GM19395 (cell line): Measurements from ENCODE around the gene MNT.

Experiments
- ATAC-seq: cut with Tn5 transposase; IDR thresholded peaks from one replicate; pipeline ENCODE4 v1.9.1; 2021; ENCODE audit warnings: mild to moderate bottlenecking, moderate library complexity; ENCODE audit not compliant: unreplicated experiment

MNT gene

DNA sequence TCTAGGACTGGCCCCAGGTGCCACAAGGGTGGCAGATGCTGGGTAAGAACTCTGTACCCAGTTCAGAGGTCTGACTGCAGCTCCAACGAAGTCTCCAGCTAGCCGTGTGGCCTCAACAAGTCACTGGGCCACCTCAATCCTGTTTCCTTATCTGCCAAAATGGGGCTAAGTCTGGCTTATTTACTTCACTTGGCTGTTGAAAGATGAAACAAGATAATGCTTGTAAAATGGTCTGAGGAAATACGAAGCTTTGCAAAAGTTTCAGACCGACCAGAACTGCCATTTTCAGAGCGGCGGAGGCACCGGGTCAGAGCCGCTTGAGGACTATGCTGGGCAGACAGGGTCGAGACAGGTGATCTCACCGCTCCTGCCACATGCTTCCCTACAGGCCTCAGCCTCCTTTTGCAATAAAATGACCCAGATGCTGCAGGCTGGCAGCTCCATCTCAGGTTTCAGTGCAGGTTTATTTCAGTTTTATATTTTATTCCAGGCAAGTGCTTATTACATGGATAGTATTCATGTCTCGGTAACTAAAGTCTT lies 17.2 kb downstream of the MNT start:
- ATAC-seq: no peak

DNA sequence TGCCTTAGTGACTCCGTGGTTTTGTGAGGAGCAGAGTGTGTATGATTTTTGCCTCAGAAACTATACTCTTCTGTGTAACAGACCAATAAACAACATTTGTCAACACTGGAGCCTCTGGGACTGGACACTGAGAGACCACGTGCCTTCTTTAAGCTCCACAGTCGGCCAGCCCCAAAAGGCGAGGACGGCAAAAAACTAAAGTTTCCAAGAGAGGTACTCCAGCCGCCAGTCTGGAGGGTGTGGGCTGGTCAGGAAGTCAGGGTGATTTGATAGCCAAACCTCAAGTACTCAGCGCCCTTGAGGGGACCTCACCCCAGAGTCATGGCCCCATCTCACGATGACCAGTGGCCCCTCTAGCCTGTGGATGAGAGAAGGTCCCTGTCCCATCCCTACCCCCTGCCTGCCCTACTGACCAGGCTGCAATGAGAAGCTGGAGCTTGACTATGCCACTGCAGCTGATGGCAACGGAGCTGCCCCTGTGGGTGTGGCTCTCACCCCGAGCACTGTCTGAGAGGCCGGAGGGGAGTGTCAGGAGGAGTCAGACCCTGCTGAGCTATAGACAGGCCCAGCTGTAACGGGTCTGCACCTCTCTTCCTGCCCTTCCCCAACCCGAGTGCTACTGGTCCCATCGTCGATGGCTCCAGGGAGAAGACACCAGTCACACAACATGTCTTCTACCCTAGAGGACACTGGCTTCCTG lies 19.8 kb downstream of the MNT start:
- no peak for ATAC-seq

DNA sequence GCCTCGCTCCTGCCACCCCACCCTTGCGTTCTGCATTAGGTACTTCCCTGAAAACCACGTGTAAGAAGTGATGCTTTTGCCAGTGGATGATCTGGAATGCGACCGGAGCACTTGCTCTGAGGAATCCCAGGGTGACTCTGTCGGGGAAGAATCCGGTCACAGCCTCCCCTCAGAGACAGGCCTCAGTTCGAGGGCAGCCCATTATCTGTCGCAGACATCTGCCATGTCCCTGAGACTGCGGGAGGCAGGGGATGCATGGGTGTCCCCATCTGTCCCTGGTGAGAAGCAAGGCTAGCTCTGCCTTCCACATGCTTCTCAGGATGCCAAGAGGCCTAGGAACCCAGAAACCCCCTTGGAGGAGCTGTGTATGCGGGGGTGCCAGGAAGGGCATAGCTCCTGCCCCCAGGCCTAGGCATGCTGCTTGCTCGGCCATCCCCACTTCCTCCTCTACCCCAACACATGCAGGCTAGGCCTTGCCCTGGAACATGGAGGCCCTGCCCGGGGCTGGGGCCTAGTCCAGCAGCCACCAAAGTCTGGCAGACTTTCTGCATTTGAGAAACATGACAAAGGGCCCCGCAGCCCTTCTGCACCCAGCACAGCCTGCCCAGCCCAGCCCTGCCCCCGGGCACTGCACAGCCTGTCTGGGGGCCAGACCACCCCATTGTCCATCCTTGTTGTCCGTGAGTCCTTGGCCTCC lies 20.5 kb downstream of the MNT start:
- ATAC-seq: no peak

DNA sequence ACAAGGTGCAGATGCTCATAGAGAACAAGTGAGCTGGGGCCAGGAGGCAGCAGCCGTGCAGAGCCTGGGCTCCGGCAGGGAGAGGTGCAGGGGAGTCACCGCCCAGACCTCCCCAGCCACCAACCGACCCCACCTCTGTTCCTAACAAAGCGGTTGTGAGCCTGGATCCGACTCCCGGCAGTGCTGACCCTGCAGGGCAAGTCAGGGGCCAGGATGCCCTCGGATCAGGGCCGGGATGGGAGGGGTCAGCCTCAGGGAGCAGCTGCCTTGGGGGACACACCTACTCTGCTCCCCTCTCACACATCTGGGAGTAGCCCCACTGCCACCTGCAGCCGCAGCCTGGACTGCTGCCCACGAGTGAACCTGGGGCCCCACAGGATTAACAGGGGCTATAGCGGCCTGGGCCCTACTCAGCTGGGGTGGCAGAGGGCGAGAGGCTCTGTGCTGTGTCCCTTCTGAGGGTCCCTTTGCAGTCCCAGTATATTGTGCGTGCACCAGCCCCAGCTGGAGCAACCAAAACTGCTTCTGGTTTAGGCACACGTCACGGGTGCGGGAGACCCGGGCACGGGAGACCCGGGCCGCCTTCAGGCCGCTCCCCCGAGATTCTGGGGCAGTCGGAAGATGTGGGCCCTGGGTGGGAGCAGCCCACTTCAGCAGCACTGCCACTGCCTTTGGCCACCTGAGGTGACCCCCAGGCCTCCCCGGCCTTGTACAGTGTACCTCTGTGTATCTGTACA lies 21.2 kb downstream of the MNT start:
- no peak for ATAC-seq

- no peak for ATAC-seq
These were observed 22.0 kb downstream of the MNT start for GRCh38 chr17:2378905-2379304.

DNA sequence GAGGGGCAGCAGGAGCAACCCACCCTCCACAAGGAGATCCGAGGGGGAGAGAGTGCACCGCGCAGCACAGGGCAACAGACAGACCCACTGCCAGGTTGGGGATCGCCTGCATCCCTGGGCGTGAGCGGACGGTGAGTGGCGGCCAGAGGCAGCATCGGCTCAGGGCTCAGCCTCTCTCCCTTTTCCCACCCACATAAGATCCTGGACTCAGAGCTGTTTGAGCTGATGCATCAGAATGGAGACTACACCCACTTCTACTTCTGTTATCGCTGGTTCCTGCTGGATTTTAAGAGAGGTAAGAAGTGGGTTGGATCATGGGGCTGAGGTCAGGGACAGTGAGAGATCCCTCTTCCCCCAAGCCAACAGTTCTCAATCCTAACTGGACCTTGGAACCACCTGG lies 23.2 kb downstream of the MNT start:
- ATAC-seq: no peak

DNA sequence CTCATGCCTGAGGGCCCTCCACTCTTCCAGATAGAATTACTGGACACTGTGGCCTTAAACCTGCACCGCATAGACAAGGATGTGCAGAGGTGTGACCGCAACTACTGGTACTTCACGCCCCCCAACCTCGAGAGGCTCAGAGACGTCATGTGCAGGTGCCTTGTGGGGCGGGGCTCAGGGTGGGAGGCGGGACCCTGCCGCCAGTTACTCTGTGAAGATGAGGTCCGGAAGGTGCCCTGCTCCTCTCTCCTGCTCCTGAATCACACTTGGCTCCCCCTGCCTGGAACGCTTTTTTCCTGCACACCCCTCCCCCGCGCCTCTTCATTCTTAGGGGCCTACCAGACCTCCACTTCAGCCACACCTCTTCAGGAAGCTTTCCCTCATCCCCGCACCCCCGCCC lies 24.8 kb downstream of the MNT start:
- ATAC-seq: no peak

- ATAC-seq: no peak
These were observed 25.5 kb downstream of the MNT start for GRCh38 chr17:2375406-2375805.

DNA sequence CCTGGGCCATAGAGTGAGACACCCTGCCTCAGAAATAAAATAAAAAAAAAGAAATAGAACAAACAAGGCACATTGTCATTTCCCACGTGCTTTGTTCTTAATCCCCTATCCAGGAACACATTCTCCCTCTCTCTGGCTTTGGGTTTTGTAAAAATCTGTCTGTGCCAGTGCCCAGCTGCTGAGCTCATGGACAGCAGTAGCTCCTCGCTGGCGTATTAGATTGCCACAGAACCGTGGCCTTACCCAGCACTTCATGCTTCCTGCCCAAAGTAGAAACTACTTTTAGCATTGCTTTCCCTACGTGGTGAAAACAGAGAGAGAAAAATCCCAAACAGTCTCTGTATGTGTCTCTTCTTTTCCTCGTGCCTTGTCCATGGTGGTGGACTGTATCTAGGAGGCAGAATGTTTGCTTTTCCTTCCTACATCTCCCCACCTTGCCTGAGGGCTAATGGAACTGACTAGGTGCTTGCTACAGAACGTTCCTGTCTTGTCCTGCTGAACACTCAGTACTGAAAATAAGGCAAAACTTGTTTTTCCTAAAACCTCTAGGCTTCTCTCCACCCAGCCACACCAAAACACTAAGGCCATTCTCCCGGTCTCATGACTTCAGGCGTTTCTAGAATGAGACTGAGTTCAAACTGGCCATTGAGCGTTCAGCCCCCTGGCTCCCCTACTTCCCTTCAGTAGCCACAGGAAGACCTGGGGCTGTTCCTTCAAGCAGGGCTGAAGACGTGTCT lies 26.1 kb downstream of the MNT start:
- no peak for ATAC-seq

- ATAC-seq: no peak
These were observed 27.7 kb downstream of the MNT start for GRCh38 chr17:2373179-2373578.

DNA sequence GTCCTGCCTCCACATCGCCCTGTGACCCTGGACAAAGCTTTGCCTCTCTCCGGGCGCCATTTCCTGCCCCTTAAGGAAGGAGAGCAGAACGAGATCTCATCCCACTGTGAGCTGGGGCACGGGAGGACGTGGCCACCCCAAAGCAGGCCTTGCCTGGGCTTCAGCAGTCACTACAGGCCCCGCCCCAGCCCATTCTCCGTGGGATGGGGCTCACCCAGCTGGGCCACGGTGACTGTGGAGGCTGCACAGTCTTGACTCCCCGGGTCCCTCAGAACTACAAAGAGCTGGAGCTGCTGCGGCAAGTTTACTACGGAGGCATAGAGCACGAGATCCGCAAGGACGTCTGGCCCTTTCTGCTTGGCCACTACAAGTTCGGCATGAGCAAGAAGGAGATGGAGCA lies 28.2 kb downstream of the MNT start:
- no peak for ATAC-seq

DNA sequence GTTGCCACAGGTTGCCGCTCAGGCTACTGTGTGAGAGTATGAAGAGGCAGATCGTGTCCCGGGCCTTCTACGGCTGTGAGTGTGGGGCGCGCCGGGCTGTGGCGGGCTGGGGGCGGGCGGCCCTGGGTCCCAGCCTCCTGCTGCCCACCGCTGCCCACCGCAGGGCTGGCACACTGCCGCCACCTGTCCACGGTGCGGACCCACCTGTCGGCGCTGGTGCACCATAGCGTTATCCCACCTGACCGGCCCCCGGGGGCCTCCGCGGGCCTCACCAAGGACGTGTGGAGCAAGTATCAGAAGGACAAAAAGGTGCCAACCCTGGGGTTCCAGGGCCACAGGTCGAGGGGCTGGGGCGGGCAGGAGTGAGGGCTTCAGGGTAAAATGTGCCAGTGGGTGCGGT lies 28.7 kb downstream of the MNT start:
- no peak for ATAC-seq

DNA sequence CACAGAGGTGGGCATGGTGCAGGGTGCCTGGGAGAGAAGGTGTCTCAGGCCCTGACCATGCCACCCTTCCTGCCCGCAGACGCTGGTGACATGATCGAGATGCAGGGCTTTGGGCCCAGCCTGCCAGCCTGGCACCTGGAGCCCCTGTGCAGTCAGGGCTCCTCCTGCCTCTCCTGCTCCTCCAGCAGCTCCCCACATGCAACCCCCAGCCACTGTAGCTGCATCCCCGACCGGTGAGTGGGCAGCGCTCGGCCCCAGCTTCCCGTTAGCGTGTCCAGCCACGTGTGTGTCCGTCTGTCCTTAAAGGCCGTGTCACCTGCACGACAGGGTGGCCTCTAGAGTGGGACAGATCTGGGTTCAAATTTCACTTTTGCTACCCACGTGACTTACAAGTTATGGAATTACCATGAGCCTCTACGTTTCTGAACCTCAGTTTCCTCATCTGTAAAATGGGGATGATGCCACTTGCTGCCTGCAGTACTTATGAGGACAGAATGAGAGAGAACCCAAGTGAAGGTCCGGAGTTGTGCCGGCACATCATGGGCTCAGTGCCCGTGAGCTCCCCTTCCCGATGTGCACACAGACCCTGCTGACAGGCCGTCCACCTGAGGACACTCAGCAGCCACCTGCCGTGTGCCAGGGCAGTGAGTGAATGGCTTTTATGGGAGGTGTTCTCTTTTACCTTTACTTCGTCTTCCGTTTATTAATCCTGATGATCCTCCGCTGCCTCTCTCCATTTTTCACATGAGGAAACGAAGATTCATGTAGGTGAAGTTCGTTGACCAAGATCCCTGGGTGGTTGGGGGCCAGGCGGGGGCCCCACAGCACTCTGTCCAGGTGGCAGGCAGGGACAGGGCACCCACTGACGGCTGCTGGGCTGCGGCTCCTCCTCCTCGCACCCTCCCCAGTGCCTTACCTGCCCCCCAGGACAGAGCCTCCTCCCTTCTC lies 29.4 kb downstream of the MNT start:
- ATAC-seq: no peak

DNA sequence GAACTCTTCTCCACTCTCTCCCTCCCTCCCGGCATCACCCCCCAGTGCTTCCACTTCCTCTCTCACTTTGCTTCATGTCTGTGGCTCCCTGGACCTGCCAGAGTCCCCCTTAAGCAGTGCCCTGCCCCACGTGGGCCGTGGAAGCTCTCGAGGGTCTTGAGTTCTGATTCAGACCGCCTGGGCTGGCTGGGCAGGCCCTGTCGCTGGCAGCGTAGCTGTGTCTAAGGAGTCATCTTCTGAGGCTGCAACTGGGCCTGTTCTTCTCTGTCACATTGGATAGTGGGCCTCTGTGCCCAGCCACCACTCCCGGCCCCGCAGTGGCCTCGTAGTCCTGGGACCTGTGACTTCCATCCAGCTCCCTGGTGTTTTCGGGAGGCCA lies 30.7 kb downstream of the MNT start:
- ATAC-seq: no peak

- no peak for ATAC-seq
These were observed 31.2 kb downstream of the MNT start for GRCh38 chr17:2369551-2370210.

GRCh38 chr17:2369039-2369438 lies 31.8 kb downstream of the MNT start:
- no peak for ATAC-seq

DNA sequence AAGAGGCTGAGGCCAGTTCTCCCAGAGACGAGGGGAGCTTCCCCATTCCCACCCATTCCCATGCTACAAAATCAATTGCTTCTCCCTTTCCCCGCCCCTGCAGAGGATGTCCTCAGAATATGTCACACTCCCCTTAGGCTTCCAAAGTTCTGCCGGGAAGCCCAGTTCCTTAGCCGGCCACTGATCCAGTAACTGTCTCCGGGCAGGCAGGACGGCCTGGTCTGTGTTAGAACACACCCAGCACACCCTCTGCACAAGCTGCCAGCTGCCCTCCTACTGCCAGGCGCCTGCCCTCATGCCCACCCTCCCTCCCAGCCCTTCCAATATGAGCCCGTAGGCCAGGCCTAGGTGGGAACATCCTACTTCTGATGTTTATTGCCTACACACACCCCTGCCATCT lies 32.5 kb downstream of the MNT start:
- no peak for ATAC-seq

DNA sequence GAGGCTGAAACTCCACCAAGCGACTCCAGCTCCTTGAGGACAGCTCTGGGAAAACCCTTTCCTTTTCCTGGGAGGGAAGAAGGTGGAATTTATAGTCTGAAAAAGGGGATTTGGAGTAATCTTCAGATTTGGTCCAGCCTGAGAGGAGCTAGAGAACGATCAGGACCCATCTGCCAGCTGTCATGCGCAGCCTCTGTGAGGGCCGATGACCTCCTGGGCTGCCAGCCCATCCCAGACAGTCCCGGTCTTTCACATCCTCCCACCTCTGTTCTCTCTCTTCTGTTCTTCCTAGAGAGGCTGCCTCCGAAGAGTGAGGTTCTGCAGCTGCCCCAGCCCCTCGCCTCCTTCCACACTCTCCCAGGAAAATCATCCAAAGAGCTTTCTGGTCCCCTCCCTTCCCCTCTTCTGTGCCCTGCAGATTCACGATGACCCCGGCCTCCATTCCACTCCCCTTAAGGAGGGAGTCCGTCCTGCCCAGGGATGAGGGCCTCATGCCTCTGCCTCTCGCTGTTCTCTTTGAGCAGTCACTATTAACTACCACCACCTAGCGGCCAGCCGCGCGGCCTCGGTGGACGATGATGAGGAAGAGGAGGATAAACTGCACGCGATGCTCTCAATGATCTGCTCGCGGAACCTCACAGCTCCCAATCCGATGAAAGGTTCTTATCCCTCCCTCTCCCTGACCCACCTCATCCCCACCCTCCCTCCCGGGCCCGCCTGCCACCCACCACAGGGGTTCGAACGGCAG lies 33.9 kb downstream of the MNT start:
- ATAC-seq: no peak

- no peak for ATAC-seq
These were observed 35.7 kb downstream of the MNT start for GRCh38 chr17:2365132-2365531.
